Ureter (tissue), 1 donor: ENCODE measurements around the gene SLC50A1. TPM values are rescaled to one million over a fixed set of nuclear protein-coding genes. Genes with fewer than 3 reads are reported as not detected.

Experiments used
- DNase-seq: peaks from one replicate; pipeline ENCODE4 v3.0.0-alpha.2; 2020; ENCODE audit warnings: low spot score
- total RNA-seq: library from RNA; stranded (reverse); gene quantifications from one replicate; pipeline ENCODE4 v1.2.4, GENCODE V29; 2023
- donor health status: DM: yes; HTN: yes; CAD: no.

SLC50A1 gene
- total RNA-seq, 1 donor from 2014 or later: 63.4 TPM

DNA sequence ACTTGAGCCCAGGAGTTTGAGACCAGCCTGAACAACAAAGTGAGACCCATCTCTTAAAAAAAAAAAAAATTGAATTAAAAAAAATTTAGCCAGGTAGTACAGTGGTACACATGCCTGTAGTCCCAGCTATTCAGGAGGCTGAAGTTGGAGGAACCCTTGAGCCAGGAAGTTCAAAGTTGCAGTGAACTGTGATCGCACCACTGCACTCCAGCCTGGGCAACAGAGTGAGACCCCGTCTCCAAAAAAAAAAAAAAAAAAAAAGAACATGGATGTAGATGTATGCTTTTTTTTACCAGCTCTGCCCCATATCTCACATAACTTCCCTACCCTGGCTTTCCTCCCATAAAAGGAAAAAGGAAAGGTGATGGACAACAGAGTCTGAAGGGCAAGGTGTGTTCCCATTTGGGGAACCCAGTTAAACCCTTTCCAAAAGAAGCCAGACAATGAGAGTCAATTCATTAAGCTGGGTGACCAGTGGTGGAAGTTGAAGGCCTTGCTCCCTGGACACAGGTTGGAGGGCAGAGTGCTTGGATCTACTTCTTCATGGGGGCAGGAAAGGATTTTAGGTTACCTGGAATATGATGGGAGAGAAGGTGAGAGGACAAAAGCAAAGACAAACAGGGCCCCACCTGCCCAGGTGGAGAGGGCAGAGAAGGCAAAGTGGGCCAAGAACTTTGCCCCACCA, 34.6 kb downstream of the SLC50A1 start:
- DNase-seq: peak; percentile 13

DNA sequence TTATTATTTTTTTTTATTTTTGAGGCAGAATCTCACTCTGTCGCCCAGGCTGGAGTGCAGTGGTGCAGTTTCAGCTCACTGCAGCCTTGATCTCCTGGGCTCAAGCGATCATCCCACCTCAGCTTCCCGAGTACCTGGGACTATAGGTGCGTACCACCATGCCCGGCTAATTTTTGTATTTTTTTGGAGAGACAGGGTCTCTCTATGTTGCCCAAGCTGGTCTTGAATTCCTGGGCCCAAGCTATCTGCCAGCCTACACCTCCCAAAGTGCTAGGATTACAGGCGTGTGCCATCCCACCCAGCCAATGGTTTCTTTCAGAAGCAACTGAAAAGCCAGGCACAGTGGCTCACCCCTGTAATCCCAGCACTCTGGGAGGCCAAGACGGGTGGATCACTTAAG, 35.2 kb downstream of the SLC50A1 start:
- DNase-seq: no peak

DNA sequence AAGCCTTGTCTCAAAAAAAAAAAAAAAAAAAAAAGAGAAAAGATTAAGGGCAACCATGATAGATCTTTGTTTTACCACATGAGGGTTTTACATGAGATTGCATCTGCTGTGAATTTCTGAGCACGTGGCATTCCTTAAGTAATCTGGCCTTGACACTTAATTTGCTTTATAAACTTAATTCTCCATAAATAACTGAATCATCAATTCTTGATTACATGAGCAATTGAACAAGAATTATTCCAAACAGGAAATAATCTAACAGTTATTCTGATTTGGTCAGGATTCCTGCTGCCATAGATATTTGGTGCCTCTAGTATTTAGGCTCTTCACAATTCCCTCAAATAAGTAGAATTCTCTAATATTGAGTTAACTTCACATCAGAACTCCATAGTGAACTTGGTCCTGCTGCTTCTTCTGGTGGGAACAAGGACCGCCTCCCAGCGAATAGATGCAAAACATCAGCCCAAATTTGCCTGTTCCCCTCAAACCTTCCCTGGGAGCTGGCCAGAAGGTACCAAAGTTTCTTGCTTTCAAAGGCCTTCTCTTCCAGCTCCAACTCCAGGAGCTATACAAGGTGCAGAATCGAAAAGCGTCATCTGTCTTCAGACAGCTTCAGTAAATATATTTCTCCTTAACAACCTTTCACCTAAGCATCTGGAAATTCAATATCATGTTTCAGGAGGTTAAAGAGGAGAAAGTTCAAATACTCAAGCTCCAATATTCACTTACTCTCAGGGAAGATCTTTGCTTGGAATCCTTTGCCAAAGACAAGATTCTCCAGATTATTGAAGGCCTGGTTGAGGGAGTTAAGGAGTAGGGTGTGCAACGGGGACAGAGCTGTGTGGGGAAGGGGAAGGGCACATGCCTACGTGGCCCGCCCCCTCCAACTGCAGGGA, 36.4 kb downstream of the SLC50A1 start:
- DNase-seq: peak; percentile 40

DNA sequence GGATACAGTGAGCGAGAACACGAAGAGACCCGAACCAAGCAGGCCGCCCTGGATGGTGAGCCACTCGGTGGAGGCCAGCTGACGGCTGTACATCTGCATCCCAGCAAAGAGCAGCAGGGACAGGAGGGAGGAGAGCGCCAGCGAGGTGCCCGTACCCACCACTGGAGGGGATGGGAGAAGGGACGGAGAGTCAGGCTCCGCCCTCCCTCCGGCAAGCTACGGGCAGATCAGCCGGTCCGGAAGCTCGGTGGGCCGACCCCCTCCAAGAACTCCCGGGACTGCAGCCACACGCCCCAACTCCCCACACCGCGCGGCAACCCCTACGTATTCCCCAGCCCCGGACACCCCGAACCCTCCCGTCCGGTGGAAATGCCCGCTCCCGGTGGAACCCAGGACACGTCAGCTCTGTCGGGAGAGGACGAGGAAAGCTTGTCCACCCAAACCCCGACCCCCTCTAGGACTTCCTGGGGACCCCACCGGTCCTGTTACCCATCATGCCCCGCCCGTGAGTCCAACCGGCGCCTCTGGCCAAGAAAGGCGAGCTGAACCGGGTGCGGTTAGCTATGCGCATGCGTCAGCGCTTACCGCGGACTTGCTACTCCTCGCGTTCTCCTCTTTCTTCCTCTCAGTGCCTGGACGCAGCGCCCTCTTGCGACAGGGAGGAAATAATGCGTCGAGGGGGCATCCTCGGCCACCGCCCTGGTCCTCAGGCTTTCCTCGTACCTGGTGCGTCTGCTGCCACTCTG, 37.3 kb downstream of the SLC50A1 start, which contains the start of gene KRTCAP2:
Gene KRTCAP2, minus strand, starts transcription at position 573 of the 746 bp plus-strand sequence. Its CDS starts 80 bp downstream, at position 493.
- DNase-seq: peak; percentile 96

DNA sequence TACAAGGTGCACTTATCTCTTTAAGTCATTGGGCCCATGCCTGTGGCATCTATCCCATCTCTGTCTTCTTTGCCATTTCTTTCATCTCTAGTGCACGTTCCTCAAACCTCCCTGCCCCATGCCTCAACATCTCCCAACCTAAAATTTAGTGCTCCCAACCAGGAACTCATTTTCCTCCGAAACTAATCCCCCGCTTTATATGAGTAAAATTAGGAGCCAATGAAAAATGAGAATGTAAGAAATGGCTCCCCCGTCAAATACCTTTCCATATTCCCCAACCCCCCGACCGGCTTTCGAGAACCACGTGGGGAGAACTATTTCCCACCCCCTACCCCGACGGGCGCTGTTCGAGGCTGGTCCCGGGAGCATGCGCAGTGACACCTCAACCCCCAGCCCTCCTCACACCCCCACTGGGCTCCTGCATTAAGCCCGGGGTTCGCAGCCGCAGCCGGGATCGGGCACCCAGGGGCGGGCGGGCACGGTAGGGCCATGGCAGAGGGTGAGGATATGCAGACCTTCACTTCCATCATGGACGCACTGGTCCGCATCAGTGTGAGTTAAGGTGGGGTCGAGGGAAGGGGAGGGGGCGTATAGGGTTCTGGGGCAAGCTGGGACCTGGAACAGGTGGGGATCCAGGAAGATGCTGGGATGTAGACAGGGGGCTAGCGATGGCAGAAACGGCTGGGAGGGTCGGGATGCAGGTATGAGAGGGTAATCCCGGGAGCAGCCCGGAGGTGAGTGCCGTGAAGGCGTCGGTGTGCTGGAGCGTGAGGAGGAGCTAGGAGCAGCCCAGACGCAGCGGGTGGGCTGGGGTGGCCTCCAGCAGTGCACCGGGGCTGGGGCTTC, 38.0 kb downstream of the SLC50A1 start, which contains the start of gene TRIM46:
Gene TRIM46, plus strand, starts transcription at position 372 of the 846 bp plus-strand sequence. Its CDS starts 118 bp downstream, at position 490.
- DNase-seq: peak; percentile 63

DNA sequence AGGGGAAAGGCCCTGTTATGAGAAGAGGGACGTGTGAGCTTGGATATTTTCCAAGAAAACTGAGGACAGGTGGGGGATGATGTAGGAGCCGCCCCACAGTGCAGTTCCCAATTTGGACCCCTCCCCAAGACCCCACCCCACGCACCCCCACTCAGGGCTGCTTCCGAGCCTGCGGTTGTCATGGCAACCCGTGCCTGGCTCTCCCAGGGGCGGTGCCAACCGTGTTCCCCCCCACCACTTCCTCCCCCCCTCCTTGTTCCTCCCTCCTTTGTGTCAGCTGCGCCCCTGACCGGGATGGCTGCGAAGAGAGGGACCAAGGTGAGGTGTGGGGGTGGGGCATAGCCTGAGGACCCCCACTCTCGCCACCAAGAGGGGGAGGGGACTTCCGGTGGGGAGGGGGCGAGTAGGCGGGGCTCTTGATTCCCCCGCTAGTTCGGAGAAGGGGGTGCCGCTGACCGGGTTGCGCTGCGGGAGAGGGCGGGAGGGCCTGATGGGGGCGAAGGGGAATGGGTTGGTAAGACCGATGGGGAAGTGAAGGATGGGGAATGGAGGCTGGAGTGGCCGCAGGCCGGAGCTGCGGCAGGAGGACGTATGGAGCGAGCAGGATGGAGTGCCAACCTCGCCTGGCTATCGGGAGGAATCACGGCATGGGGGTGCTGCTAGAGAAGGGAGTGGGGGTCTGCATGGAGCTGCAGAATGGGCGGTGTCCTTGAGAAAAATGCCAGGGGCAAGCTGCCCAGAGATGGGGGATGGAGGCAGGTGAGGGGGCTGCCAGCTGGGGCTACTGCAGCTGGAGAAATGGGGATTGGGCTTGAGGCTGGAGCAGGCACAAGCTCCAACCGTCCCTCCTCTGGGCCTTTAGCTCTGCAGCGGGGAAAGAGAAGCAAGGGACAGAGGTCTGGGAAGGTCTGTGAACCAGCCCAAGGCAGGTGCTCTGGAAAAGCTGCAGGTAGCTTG, 39.0 kb downstream of the SLC50A1 start:
- DNase-seq: peak; percentile 45

DNA sequence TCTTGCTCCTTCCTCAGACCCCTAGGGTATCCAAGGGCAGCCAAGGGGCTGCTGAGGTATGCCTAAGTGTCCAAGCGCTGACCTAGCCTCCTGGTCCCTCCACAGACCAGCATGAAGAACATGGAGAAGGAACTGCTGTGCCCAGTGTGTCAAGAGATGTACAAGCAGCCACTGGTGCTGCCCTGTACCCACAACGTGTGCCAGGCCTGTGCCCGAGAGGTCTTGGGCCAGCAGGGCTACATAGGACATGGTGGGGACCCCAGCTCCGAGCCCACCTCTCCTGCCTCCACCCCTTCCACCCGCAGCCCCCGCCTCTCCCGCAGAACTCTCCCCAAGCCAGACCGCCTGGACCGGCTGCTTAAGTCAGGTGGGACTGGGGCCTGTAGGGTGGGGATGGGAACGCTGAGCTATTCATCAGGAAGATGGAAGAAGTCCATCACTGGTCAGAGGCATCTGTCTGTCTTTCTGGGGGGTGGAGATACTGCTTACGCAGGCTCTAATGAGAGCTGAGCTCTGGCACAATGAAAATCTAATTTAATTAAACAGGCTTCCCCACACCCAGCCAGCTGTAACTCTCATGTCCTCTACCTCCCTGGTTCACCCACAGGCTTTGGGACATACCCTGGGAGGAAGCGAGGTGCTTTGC, 39.8 kb downstream of the SLC50A1 start:
- DNase-seq: peak; percentile 46

DNA sequence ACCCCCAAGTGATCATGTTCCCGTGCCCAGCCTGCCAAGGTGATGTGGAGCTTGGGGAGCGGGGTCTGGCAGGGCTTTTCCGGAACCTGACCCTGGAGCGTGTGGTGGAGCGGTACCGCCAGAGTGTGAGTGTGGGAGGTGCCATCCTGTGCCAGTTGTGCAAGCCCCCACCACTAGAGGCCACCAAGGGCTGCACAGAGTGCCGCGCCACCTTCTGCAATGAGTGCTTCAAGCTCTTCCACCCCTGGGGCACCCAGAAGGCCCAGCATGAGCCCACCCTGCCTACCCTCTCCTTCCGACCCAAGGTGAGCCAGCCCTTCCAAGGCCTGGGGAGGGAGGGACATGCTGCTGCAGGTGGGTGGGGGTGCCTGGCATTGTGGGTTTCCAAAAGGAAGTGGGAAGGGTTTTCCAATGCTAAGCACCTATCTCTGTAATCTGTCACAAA, 40.3 kb downstream of the SLC50A1 start:
- peak; percentile 43 for DNase-seq

DNA sequence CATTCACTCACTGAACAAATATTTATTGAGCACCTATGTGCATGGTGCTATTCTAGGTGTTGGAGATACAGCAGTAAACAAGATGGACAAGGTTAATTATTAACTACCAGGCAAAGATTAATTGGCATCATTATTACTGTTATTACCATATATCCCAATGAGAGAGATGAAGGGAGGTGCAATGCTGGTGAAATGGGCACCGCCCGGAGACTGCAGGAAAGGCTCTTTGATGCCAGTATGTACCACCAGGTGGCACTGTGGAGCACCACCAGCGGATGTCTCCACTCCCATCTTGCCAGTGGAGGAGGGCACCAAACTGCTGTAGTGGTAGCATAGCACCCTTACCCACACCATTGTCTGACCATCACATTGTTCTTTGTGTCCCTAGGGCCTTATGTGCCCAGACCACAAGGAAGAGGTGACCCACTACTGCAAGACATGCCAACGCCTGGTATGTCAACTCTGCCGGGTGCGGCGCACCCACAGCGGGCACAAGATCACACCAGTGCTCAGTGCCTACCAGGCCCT, 41.0 kb downstream of the SLC50A1 start:
- peak; percentile 91 for DNase-seq

DNA sequence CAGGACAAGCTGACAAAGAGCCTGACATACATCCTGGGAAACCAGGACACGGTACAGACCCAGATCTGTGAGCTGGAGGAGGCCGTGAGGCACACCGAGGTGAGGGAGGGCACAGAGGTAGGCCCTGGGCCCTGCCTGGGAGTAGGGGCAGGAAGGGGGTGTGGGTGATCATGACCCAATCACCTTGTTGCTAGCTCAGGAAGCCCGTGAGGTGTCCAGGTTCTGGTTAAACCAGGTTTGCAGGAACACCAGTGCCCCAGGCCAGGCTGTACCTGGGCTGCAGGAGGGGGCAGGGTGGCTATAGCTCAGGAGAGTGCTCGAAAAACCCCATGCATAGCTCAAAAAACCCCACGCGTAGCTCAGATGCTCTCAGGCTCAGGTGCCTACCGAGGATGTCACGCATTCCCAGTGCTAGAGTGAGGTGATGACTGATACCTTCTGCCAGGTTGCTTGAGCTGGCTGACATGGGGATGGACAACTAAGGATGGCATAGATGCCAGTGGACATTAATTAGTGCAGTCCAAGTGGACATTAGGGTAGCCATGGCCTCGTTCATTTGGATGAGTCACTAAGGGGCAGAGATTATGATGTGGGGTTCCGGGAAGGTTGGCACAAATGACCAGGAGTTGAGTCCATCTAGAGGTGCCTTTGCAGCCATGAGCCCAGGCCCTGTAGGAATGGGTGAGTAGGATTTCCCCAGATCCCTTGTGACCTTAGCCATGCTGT, 41.7 kb downstream of the SLC50A1 start:
- DNase-seq: peak; percentile 77

DNA sequence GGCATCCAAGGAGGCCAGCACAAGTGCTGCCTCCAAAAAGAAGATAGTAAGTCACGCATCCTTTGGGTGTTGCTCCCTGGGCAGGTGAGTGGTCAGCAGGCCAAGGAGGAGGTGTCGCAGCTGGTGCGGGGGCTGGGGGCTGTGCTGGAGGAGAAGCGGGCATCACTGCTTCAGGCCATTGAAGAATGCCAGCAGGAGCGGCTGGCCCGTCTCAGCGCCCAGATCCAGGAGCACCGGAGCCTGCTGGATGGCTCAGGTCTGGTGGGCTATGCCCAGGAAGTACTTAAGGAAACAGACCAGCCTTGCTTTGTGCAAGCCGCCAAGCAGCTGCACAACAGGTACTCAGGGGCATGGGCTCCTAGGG, 42.2 kb downstream of the SLC50A1 start:
- DNase-seq: peak; percentile 42

DNA sequence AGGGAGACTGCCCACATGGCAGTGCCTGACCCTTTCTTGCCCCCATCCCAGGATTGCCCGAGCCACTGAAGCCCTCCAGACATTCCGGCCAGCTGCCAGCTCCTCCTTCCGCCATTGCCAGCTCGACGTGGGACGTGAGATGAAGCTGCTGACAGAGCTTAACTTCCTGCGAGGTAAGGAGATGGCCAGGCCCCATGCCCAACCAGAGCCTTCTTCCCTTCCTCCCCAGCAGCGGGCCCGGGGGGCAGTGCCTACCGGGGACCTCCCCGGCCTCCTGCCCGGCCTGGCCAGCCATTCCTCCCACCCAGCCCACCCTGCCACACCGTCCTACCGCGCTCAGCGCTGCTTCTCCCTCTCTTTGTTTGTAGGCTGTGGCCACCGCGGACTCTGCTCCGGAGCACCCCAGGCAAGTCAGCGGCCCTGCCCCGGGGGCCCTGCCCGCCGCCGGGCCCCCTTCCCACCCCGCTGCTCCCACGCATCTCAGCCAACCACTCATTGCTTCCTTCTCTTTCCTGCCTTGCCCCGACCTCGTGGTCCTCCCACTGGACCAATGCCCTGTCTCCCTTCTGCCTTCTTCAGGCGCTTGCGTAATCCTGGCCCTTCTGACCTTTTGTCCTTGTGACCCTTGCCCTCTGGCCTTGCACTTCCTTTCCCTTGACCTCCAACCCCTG, 42.9 kb downstream of the SLC50A1 start:
- peak; percentile 44 for DNase-seq

DNA sequence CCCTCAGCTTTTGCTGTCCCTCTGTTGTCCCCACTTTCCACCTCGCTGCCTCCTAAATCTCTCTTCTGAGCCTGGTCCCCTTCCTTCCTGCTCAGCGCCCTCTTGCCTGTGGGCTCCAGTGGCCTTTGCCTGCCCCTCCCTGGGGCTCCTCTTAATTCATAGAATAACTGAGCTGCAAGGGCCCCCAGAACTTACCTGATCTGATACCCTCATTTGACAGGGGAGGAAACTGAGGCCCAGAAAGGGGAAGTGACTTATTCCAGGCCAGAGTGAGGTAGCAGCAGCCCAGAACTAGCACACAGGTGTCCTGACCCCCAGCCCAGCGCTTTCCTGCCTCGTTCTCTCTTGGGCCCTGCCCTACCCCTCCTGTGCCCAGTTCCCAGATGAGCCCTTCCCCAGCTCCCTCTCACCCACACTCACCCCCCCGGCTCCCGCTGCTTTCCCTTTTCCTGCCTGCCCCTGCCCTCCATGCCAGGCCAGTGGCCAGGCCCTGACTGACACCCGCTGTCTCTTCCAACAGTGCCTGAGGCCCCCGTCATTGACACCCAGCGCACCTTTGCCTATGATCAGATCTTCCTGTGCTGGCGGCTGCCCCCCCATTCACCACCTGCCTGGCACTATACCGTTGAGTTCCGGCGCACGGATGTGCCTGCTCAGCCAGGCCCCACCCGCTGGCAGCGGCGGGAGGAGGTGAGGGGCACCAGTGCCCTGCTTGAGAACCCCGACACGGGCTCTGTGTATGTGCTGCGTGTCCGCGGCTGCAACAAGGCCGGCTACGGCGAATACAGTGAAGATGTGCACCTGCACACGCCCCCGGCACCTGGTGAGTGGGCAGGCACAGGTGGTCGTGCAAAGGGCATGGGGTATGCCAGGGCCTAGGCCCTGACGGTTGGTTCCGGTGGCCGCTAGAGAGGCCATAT, 43.7 kb downstream of the SLC50A1 start:
- peak; percentile 45 for DNase-seq

DNA sequence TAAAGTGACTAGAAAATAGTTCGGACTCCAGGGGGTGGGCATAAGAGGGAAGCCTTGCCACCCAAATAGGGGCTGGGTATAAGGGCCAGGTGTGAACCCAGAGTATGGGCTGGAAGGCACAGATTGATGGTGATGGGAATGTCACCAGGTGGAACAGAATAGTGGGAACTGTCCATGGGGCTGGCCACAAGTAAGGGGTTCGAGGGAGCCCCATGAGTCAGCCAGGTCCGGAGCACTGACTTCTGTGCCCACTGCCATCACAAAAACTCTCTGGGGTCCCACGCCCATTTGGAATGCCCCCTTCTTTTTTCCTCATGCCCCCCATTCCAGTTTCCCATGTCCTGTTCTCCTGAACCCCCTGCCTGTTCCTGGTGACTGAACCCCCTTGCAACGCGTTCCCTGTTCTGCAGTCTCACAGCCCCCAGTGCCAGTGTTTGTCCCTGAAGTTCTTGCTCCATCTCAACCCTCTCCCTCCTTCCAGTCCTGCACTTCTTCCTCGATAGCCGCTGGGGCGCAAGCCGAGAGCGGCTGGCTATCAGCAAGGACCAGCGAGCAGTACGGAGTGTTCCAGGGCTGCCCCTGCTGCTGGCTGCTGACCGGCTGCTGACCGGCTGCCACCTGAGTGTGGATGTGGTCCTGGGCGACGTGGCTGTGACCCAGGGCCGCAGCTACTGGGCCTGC, 45.9 kb downstream of the SLC50A1 start:
- no peak for DNase-seq

DNA sequence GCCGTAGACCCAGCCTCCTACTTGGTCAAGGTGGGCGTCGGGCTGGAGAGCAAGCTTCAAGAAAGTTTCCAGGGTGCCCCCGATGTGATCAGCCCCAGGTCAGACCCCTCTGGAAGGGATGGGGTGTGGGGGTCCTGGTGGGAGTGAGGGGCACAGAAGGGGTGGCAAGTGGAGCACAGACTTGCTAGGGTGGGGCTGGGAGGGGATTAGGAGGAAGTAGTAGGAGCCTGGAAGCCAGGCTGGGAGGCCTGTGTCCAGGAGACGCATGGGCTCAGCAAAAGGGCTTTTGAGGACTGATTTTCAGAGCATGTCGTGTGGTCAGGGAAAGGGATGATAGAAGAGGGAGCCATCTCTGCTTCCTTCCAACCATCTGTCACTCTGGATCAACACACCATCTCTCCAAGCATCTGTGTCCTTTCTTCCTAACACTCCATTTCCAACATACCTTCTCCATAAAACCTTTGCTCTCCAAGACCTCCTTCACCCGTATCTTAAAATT, 46.4 kb downstream of the SLC50A1 start:
- no peak for DNase-seq

DNA sequence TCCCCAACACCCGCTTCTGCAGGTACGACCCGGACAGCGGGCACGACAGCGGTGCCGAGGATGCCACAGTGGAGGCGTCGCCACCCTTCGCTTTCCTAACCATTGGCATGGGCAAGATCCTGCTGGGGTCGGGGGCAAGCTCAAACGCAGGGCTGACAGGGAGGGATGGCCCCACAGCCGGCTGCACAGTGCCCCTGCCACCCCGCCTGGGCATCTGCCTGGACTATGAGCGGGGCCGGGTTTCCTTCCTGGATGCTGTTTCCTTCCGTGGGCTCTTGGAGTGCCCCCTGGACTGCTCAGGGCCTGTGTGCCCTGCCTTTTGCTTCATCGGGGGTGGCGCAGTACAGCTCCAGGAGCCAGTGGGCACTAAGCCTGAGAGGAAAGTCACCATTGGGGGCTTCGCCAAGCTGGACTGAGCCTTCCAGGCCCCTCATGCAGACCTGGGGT, 48.1 kb downstream of the SLC50A1 start:
- no peak for DNase-seq
